ENCODE results near the gene DUSP2.

DNA sequence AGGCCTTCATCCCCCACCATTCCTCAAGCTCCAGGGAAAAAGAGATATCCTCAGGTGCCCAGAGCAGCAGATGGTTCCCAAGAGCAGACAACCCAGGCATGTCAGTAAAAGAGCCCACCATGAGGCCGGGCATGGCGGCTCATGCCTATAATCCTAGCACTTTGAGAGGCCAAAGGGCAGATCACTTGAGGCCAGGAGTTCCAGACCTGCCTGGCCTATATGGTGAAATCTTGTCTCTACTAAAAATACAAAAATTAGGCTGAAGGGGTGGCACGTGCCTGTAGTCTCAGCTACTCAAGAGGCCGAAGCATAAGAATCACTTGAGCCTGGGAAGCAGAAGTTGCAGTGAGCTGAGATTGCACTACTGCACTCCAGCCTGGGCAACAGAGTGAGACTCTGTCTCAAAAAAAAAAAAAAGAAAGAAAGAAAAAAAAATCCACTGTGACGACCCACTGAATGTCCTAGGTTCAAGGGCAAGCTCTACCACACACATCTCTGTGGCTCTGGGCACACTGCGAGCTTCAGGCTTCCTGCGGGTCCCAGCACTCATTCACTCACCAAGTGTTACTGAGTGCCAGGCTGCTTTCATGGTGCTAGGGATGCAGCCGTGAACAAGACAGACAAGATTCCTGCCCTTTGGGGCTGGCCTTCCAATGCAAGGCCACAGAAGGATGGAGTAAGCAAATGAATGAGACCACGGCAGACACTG, 6.5 kb upstream of the DUSP2 start:
- TF ChIP-seq CEBPB (IDR thresholded peaks at IDR 0.05; ENCODE audit: borderline replicate concordance in 1 of 2, low read depth in 2 of 2, low read length in 2 of 2): no peak
- TF ChIP-seq, protein P1, sequence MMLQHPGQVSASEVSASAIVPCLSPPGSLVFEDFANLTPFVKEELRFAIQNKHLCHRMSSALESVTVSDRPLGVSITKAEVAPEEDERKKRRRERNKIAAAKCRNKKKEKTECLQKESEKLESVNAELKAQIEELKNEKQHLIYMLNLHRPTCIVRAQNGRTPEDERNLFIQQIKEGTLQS (IDR thresholded peaks at IDR 0.05; ENCODE audit: borderline replicate concordance, extremely low read depth, low read depth, low read length): no peak
- no peak for TF ChIP-seq MEF2A (IDR thresholded peaks at IDR 0.05; ENCODE audit: insufficient read depth, low read depth, low read length)
- TF ChIP-seq, protein P2, sequence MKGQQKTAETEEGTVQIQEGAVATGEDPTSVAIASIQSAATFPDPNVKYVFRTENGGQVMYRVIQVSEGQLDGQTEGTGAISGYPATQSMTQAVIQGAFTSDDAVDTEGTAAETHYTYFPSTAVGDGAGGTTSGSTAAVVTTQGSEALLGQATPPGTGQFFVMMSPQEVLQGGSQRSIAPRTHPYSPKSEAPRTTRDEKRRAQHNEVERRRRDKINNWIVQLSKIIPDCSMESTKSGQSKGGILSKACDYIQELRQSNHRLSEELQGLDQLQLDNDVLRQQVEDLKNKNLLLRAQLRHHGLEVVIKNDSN (IDR thresholded peaks at IDR 0.05; ENCODE audit: borderline replicate concordance, extremely low read length, insufficient read depth, low read depth, low read length): no peak
- TF ChIP-seq RCOR1 (conservative IDR thresholded peaks at IDR 0.05; ENCODE audit: low read depth, low read length): no peak

Measured in GM12878 (cell line).